AG10803 (cell line): ENCODE data around the gene STOM.

Experiments used
- DNase-seq: peaks from one replicate; pipeline ENCODE4 v3.0.0; 2010; ENCODE audit warnings: low read depth
- H3K4me3 ChIP-seq: 2 replicates; pipeline ENCODE4 v1.5.1; 2011; ENCODE audit warnings: mild to moderate bottlenecking, low read length, control low read depth
- TF ChIP-seq, protein P1 (sequence below): conservative IDR thresholded peaks from 2 replicates; pipeline ENCODE4 v1.5.1; 2011; ENCODE audit warnings: mild to moderate bottlenecking, low read length, control low read depth, inconsistent platforms

STOM gene

DNA sequence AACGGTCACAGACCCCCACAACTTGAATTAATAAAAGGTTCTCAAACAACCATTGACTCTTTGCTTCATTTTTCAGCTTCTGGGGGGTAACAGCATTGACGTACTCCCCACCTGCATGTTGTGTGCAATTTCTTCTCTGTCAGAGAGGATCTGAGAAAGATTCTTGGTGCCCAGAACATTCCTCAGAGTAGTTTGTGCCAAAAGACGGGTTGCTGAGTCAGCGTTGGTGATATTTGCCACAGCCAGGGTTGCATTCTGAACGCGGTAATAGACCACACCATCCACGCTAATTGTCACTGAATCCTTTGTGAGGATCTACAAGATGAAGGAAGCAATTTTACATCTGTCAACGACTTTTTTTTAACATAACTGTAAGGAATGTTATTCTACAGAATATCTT, 21.0 kb downstream of the STOM start:
- peak; percentile 65 for DNase-seq
- TF ChIP-seq, protein P1, sequence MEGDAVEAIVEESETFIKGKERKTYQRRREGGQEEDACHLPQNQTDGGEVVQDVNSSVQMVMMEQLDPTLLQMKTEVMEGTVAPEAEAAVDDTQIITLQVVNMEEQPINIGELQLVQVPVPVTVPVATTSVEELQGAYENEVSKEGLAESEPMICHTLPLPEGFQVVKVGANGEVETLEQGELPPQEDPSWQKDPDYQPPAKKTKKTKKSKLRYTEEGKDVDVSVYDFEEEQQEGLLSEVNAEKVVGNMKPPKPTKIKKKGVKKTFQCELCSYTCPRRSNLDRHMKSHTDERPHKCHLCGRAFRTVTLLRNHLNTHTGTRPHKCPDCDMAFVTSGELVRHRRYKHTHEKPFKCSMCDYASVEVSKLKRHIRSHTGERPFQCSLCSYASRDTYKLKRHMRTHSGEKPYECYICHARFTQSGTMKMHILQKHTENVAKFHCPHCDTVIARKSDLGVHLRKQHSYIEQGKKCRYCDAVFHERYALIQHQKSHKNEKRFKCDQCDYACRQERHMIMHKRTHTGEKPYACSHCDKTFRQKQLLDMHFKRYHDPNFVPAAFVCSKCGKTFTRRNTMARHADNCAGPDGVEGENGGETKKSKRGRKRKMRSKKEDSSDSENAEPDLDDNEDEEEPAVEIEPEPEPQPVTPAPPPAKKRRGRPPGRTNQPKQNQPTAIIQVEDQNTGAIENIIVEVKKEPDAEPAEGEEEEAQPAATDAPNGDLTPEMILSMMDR = no peak
- no peak overlapping the region for H3K4me3 ChIP-seq

DNA sequence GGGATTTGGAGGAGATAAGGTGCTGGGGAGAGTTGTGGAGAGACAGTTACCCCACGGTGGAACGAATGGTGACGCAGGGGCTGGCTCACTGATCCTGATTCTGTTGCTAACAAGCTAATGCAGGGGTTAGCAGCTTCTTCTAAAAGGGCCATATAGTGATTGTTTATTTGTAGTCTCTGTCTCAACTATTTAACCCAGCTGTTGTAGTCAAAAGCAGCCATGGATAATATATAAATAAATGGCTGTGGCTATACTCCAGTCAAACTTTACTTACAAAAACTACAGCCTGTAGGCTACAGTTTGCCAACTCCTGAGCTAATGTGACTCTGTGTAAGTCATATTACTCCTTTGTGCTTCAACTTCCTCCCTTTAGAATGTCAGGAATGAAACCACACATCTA, 21.8 kb downstream of the STOM start:
- no peak for DNase-seq
- TF ChIP-seq, protein P1 = no peak
- H3K4me3 ChIP-seq = no peak overlapping the region

DNA sequence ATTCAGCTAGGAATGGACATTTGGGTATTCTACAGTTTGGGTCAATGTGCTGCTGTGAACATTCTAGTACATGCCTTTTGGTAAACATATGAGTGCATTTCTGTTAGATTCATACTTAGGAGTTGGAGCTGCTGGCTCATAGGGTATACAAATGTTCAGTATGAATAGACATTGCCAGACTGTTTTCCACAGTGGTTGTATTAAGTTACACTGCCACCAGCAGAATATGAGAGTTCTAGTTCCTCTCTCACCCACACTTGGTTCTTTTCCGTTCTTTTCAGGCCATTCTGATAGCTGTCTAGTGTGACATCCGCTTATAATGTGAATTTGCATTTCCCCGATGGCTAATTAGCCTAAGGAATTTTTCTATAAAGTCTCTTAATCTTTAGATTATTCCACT, 25.0 kb downstream of the STOM start:
- TF ChIP-seq, protein P1 = no peak

DNA sequence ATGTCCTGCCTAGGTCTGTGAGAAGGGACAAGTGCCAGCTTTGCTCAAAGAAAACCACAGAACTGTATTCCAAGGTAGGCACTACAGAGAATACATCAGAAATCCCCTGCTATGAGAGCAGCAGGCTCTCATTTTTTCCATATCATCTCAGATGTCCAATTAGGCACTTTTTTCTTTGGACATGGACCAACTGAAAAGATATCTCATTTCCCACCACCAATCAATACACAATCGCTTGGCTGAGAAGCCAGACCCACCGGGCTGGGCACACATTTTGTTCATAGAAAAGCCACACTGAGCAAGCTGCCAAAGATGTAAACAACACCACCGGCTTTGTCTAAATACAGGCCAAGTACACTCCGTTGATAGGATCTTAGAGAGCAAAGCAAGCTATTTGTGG, 25.9 kb downstream of the STOM start:
- TF ChIP-seq, protein P1 = no peak

More for the DNA sequence above, 25.0 kb downstream of the STOM start:
- no peak overlapping the region for H3K4me3 ChIP-seq
- no peak for DNase-seq

DNA sequence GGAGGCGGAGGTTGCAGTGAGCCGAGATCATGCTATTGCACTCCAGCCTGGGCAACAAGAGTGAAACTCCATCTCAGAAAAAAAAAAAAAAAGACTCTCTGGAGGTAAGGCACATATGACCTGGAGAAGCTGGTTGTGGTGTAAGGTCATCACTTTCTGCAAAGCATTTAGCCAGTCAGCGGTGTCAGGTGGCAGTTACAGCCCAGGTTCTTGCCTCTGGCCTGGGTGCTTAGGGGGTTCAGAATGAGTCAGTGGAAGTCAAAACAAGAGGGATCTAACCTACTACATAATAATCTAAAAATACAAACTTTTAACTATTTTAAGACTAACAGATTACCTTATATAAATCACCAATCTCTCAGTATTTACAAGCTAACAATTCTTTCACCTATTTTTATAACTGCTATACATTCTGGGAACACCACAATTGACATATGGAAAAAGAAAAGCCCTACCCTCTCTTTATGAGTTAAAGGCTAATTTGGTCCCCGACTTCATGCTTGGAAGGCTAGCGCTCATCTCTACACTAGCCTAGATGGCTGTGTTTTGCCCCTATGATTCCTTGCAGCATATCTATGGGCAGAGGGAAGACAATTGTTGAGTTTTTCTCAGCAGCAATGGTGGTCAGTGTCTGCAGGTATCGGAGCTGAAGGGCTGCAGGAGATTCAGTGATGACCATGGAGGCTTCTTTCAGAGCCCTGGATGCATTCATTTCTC, 29.2 kb downstream of the STOM start:
- no peak for DNase-seq
- TF ChIP-seq, protein P1 = no peak
- no peak overlapping the region for H3K4me3 ChIP-seq

More for the DNA sequence above, 25.9 kb downstream of the STOM start:
- H3K4me3 ChIP-seq = no peak overlapping the region
- no peak for DNase-seq

DNA sequence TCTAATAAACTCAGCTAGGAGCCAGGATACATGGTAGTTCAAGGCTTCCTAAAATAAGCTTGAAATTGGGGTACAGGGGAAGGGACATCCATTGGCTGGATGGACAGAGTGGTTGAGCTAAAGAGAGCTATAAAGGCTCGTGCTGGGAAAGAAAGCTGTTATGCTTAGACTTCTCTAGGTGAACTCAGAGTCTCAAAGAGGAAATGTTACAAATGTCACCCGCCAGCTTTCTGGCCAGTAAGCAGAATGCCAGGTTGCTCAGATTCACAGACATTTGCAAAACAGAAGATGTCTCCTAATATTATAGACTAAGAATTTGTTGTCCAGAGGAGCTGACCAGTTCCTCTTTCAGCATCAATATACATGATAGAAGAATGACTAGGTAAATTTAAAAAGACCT, 30.6 kb downstream of the STOM start:
- DNase-seq = no peak
- TF ChIP-seq, protein P1 = no peak
- H3K4me3 ChIP-seq = no peak overlapping the region

DNA sequence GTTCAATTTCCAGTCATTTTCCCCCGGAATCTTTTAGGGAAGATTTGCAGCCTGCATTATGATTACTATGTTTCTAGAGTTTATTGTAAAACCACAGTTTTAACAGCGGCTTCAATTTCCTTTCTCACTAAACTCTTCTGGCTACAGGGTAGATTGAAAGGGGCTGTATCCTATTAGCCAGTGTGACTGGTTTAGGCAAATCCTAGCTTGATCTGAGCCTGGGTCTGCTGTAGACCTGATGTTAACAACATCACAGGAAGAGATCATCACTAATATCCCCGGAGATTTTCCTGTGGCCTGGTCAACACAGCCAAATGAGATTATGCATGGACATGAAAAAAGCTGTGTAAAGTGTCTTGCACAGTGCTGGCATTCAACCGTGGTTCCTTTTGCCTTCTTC, 33.4 kb downstream of the STOM start:
- TF ChIP-seq, protein P1 = no peak
- DNase-seq = no peak
- H3K4me3 ChIP-seq = no peak overlapping the region
